ENCODE data around the gene RFX8.
"Not testable (repeated sequence)": the region's sequence is repeated elsewhere in the genome, so short reads cannot be mapped to it uniquely, and the experiment has no call there.

RFX8 gene

GRCh38 chr2:101354420-101355311 lies 120.2 kb downstream of the RFX8 start:
- H3K27ac ChIP-seq (ENCODE audit: low read length), result no peak overlapping the region
- H3K27me3 ChIP-seq (ENCODE audit: control insufficient read depth in 1 of 2, insufficient read depth in 2 of 2, low read length in 2 of 2), result peaks cover 0 to 2% of the 10 kb centered on the region in 2 donors
- no peaks in the 10 kb centered on the region for H3K9me3 ChIP-seq (ENCODE audit: control insufficient read depth in 2 of 2, low read length in 2 of 2)
- H3K9ac ChIP-seq (ENCODE audit: low read length in 2 of 2), result no peak overlapping the region
- H3K4me3 ChIP-seq (ENCODE audit: low read length in 2 of 2), result no peak overlapping the region
- no peaks in the 10 kb centered on the region for H3K4me1 ChIP-seq (ENCODE audit: control insufficient read depth, insufficient read depth, low read length)
- H3K36me3 ChIP-seq (ENCODE audit: control insufficient read depth in 2 of 2, insufficient read depth in 2 of 2, low read length in 2 of 2), result no peaks in the 10 kb centered on the region

GRCh38 chr2:101352631-101353030 lies 122.3 kb downstream of the RFX8 start:
- H3K27ac ChIP-seq (ENCODE audit: low read length); H3K9me3 ChIP-seq (ENCODE audit: control insufficient read depth in 2 of 2, low read length in 2 of 2); H3K27me3 ChIP-seq (ENCODE audit: control insufficient read depth in 1 of 2, insufficient read depth in 2 of 2, low read length in 2 of 2); H3K4me1 ChIP-seq (ENCODE audit: control insufficient read depth, insufficient read depth, low read length); H3K9ac ChIP-seq (ENCODE audit: low read length in 2 of 2); H3K4me3 ChIP-seq (ENCODE audit: low read length in 2 of 2); H3K36me3 ChIP-seq (ENCODE audit: control insufficient read depth in 2 of 2, insufficient read depth in 2 of 2, low read length in 2 of 2): not testable (repeated sequence)

- Histone ChIP-seq H3K4me1 (ENCODE audit: control insufficient read depth, insufficient read depth, low read length) (no peaks in the 10 kb centered on the region), H3K27ac (ENCODE audit: low read length) (no peak overlapping the region), H3K9ac (ENCODE audit: low read length in 2 of 2) (no peak overlapping the region), H3K27me3 (ENCODE audit: control insufficient read depth in 1 of 2, insufficient read depth in 2 of 2, low read length in 2 of 2) (peaks cover 0 to 2% of the 10 kb centered on the region in 2 donors), H3K36me3 (ENCODE audit: control insufficient read depth in 2 of 2, insufficient read depth in 2 of 2, low read length in 2 of 2) (no peaks in the 10 kb centered on the region), H3K9me3 (ENCODE audit: control insufficient read depth in 2 of 2, low read length in 2 of 2) (no peaks in the 10 kb centered on the region), H3K4me3 (ENCODE audit: low read length in 2 of 2) (no peak overlapping the region)
Observed at GRCh38 chr2:101351207-101351606, 123.7 kb downstream of the RFX8 start.

- H3K4me1 ChIP-seq (ENCODE audit: control insufficient read depth, insufficient read depth, low read length), result no peaks in the 10 kb centered on the region
- H3K4me3 ChIP-seq (ENCODE audit: low read length in 2 of 2), result no peak overlapping the region
- H3K9ac ChIP-seq (ENCODE audit: low read length in 2 of 2), result no peak overlapping the region
- no peak overlapping the region for H3K27ac ChIP-seq (ENCODE audit: low read length)
- H3K36me3 ChIP-seq (ENCODE audit: control insufficient read depth in 2 of 2, insufficient read depth in 2 of 2, low read length in 2 of 2), result no peaks in the 10 kb centered on the region
- H3K9me3 ChIP-seq (ENCODE audit: control insufficient read depth in 2 of 2, low read length in 2 of 2), result no peaks in the 10 kb centered on the region
- peaks cover 0 to 2% of the 10 kb centered on the region in 2 donors for H3K27me3 ChIP-seq (ENCODE audit: control insufficient read depth in 1 of 2, insufficient read depth in 2 of 2, low read length in 2 of 2)
Observed at GRCh38 chr2:101349893-101350662, 124.8 kb downstream of the RFX8 start.

GRCh38 chr2:101348883-101349282 lies 126.0 kb downstream of the RFX8 start:
- no peak overlapping the region for H3K27ac ChIP-seq (ENCODE audit: low read length)
- no peak overlapping the region for H3K9ac ChIP-seq (ENCODE audit: low read length in 2 of 2)
- no peaks in the 10 kb centered on the region for H3K36me3 ChIP-seq (ENCODE audit: control insufficient read depth in 2 of 2, insufficient read depth in 2 of 2, low read length in 2 of 2)

More at GRCh38 chr2:101348883-101349282, 126.0 kb downstream of the RFX8 start:
- Histone ChIP-seq H3K9me3 (ENCODE audit: control insufficient read depth in 2 of 2, low read length in 2 of 2) (no peaks in the 10 kb centered on the region), H3K27me3 (ENCODE audit: control insufficient read depth in 1 of 2, insufficient read depth in 2 of 2, low read length in 2 of 2) (peaks cover 0 to 2% of the 10 kb centered on the region in 2 donors), H3K4me3 (ENCODE audit: low read length in 2 of 2) (no peak overlapping the region), H3K4me1 (ENCODE audit: control insufficient read depth, insufficient read depth, low read length) (no peaks in the 10 kb centered on the region)
